Stimulated activated effector memory CD8-positive, alpha-beta T cell treated with anti-CD3 and anti-CD28 coated beads, Interleukin-12 subunit alpha, Interleukin-12 subunit beta, amount 100 ng/mL, for 72 hours (primary cell): ENCODE results near the gene ARF5.
A peak's percentile ranks its signal among the peaks of the same experiment; 100 is the strongest.

Source experiments
- ATAC-seq: fragments of 150-1000 bp; cut with Tn5 transposase; 2 replicates; pipeline ENCODE4 v1.10.0; 2021
- DNase-seq, 2 donors: peaks; one replicate each; pipeline ENCODE4 v3.0.0; 2021 to 2022; ENCODE audit warnings: low spot score in 2 of 2
- H3K27ac Mint-ChIP-seq: one replicate; pipeline ENCODE4 v1.8.0; 2022; ENCODE audit warnings: mild to moderate bottlenecking, mixed read lengths
- H3K36me3 Mint-ChIP-seq: one replicate; pipeline ENCODE4 v1.8.0; 2022; ENCODE audit warnings: mild to moderate bottlenecking, mixed read lengths
- H3K4me1 Mint-ChIP-seq: one replicate; pipeline ENCODE4 v1.8.0; 2022; ENCODE audit warnings: mixed read lengths
- H3K4me3 Mint-ChIP-seq: one replicate; pipeline ENCODE4 v1.8.0; 2022; ENCODE audit warnings: mild to moderate bottlenecking, mixed read lengths
- H3K9me3 Mint-ChIP-seq: one replicate; pipeline ENCODE4 v1.8.0; 2022; ENCODE audit warnings: mixed read lengths

The ARF5 gene

GRCh38 chr7:127581716-127582115, 6.5 kb upstream of the ARF5 start:
- peaks cover 44% of the 10 kb centered on the region for H3K36me3 Mint-ChIP-seq
- H3K9me3 Mint-ChIP-seq, result no peaks in the 10 kb centered on the region
- peaks cover 67% of the 10 kb centered on the region for H3K4me1 Mint-ChIP-seq
- DNase-seq (no peak), ATAC-seq (no peak)
- H3K4me3 Mint-ChIP-seq, result no peak overlapping the region
- H3K27ac Mint-ChIP-seq, result peak overlapping the region; percentile 93

GRCh38 chr7:127582361-127582760, 5.8 kb upstream of the ARF5 start:
- no peaks in the 10 kb centered on the region for H3K9me3 Mint-ChIP-seq

DNA sequence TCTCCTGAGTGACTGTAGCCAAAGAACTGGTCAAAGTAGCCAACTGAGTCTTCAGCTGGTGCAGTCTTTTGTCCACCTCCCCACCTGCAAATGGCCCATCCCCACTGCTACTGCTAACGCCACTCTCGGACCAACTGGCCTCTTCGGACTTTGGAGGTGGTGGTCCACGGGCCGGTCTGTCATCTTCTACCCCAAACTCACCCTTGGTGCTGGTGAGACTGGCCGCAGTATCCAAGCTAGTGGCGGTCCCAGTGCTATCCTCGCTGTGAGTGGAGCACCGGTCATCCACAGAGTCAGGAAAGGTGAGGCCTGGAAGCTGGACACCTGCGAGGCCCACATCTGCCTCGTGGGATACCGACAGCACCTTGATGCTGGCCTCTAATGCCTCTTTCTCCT, 3.6 kb upstream of the ARF5 start:
- DNase-seq (no peak), ATAC-seq (no peak)
- Mint-ChIP-seq H3K27ac (peak overlapping the region; percentile 93), H3K4me1 (peaks cover 72% of the 10 kb centered on the region), H3K4me3 (peak overlapping the region; percentile 88), H3K36me3 (peaks cover 43% of the 10 kb centered on the region), H3K9me3 (no peaks in the 10 kb centered on the region)

More at GRCh38 chr7:127582361-127582760, 5.8 kb upstream of the ARF5 start:
- no peak for ATAC-seq
- DNase-seq, result no peak
- Mint-ChIP-seq H3K36me3 (peaks cover 42% of the 10 kb centered on the region), H3K4me1 (peaks cover 67% of the 10 kb centered on the region), H3K4me3 (no peak overlapping the region), H3K27ac (peak overlapping the region; percentile 93)

DNA sequence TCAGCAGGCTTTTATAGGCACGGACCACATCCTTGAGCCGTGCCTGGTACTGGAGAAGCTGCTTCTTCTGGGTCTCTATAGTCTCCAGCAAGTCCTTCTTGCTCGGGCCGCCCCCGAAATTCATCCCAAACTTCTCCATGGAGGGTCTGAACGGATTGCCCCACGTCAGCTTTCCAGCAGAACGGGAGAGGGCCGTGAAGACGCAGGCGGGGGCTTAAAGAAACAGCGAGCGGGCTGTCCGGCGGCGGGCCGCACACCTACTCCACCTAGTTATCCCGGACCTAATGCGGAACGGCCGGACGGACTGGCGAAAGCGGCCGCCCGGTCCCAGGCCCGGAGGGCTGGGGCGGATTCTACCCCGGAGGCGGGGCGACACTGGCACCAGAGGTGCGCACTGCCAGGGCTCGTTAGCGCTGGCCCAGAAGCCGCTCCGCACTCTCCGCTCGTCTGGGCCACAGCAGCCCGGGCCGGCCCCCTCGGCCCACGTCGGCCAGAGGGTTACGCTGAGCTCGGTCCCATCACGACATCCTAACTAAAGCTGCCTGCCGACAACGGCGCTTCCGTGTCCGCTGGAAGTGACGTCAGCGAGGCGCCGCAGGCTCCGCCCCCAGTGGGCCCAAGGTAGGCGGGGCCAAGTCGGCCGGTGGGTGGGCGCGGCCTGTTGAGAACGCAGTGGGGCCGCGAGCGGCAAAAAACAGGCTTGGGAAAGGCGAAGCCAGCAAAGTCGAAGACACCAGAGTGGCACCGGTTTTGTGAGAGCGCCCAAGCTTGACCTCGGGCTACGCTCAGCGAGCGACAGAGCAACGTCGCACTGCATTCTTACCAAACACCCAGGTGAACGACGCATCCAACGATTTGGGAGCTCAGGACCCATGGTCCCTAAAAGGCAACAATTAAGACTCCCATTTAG, 2.9 kb upstream of the ARF5 start, which contains the start of gene GCC1:
Gene GCC1, minus strand, starts transcription at position 553 of the 910 bp plus-strand sequence. Its CDS starts 414 bp downstream, at position 139.
- peaks cover 43% of the 10 kb centered on the region for H3K36me3 Mint-ChIP-seq
- DNase-seq (peak; percentile 98), ATAC-seq (peak; percentile 83)
- H3K9me3 Mint-ChIP-seq, result no peaks in the 10 kb centered on the region
- H3K4me1 Mint-ChIP-seq, result peaks cover 75% of the 10 kb centered on the region
- peak within 1 kb of the TSS; percentile 88 for H3K4me3 Mint-ChIP-seq
- peak within 1 kb of the TSS; percentile 93 for H3K27ac Mint-ChIP-seq

- Mint-ChIP-seq H3K4me1 (peaks cover 73% of the 10 kb centered on the region), H3K27ac (no peak overlapping the region)
Measured at GRCh38 chr7:127586346-127586745, 1.9 kb upstream of the ARF5 start.

DNA sequence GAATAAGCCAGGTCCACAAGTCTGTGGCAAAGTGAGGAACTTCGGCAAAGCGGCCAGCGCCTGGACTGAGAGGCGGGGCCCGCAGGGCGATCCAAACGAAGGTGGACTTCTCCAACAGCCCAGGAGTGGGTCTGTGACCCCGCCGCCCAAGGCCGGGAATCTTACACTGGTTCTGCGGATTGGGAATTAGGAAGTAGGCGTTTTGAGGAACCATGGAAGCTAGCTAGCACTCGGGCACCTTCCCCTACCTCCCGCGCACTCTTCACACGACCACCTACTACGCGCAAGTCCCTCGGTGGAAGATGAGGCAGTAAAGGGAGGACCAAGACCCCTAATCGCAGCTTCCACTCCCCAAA, 570 bp upstream of the ARF5 start:
- Mint-ChIP-seq H3K27ac (no peak overlapping the region), H3K4me1 (peaks cover 63% of the 10 kb centered on the region), H3K9me3 (no peaks in the 10 kb centered on the region), H3K4me3 (peak overlapping the region; percentile 88), H3K36me3 (peaks cover 49% of the 10 kb centered on the region)
- ATAC-seq (no peak), DNase-seq (no peak)

More at GRCh38 chr7:127586346-127586745, 1.9 kb upstream of the ARF5 start:
- H3K36me3 Mint-ChIP-seq, result peaks cover 49% of the 10 kb centered on the region
- peak overlapping the region; percentile 88 for H3K4me3 Mint-ChIP-seq
- no peaks in the 10 kb centered on the region for H3K9me3 Mint-ChIP-seq
- ATAC-seq (no peak), DNase-seq (no peak)

GRCh38 chr7:127588697-127589482, 679 bp downstream of the ARF5 start:
- peaks cover 39% of the 10 kb centered on the region for H3K36me3 Mint-ChIP-seq
- no peak for DNase-seq
- H3K4me3 Mint-ChIP-seq, result peak overlapping the region; percentile 88
- peaks cover 50% of the 10 kb centered on the region for H3K4me1 Mint-ChIP-seq
- peak; percentile 3 for ATAC-seq
- H3K27ac Mint-ChIP-seq, result peak overlapping the region; percentile 93
- H3K9me3 Mint-ChIP-seq, result no peaks in the 10 kb centered on the region

GRCh38 chr7:127589896-127590295, 1.7 kb downstream of the ARF5 start:
- H3K27ac Mint-ChIP-seq, result peak overlapping the region; percentile 93
- no peaks in the 10 kb centered on the region for H3K9me3 Mint-ChIP-seq
- peaks cover 39% of the 10 kb centered on the region for H3K36me3 Mint-ChIP-seq
- peak overlapping the region; percentile 88 for H3K4me3 Mint-ChIP-seq
- ATAC-seq (no peak), DNase-seq (no peak)
- peaks cover 47% of the 10 kb centered on the region for H3K4me1 Mint-ChIP-seq

DNA sequence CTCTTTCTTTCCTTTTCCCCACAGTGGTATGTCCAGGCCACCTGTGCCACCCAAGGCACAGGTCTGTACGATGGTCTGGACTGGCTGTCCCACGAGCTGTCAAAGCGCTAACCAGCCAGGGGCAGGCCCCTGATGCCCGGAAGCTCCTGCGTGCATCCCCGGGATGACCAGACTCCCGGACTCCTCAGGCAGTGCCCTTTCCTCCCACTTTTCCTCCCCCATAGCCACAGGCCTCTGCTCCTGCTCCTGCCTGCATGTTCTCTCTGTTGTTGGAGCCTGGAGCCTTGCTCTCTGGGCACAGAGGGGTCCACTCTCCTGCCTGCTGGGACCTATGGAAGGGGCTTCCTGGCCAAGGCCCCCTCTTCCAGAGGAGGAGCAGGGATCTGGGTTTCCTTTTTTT, 3.0 kb downstream of the ARF5 start:
- Mint-ChIP-seq H3K4me3 (peak overlapping the region; percentile 11), H3K36me3 (peaks cover 39% of the 10 kb centered on the region), H3K4me1 (peaks cover 36% of the 10 kb centered on the region), H3K9me3 (no peaks in the 10 kb centered on the region), H3K27ac (peak overlapping the region; percentile 56)
- no peak for DNase-seq
- no peak for ATAC-seq

DNA sequence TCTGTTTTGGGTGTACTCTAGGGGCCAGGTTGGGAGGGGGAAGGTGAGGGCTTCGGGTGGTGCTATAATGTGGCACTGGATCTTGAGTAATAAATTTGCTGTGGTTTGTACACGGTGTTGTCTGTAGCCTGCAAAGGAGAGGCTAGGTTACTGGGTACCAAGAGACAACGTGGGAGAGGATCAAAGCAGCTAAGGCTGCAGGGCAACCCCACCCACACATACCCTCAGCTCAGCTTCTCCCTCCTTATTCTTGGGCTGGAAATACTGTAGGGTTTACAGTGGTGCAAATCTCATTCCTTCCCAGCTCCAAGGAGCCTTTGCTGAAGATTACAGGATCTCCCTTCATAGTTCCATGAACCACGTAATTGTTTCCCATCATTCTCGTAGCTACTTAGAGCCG, 3.4 kb downstream of the ARF5 start:
- Mint-ChIP-seq H3K27ac (peak overlapping the region; percentile 56), H3K36me3 (peaks cover 39% of the 10 kb centered on the region), H3K4me3 (no peak overlapping the region), H3K9me3 (no peaks in the 10 kb centered on the region), H3K4me1 (peaks cover 32% of the 10 kb centered on the region)
- no peak for DNase-seq
- no peak for ATAC-seq

DNA sequence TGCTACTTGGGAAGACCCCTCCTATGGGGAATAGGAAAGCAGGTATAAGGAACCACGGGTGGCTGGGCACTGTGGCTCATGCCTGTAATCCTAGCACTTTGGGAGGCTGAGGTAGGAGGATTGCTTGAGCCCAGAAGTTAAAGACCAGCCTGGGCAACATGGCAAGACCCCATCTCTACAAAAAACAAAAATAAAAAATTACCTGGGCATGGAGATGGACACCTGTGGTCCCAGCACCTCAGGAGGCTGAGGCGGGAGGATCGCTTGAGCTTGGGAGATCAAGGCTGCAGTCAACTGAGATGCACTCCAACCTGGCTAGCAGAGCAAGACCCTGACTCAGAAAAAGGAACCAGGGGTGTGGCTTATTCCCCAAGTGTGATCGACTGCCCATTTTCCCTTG, 4.3 kb downstream of the ARF5 start:
- no peak overlapping the region for H3K4me3 Mint-ChIP-seq

DNA sequence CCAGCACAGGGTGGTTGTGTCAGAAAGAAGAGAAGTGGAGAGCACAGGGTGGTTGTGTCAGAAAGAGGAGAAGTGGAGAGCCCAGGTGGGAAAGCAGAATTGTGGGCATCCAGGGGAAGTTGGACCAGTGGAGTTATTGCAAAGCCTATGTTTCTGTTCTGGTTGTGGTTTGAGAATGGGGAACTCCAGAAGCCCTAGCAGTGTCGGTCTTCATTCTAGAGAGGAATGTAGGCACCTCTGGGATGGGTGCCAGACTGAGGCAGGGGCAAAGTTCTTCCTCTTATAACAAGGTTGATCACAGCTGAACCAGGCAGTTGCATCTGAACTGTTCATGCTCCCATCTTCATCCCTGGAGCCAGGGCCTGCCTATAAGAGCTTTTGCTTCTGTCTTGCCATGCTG, 6.3 kb downstream of the ARF5 start:
- no peaks in the 10 kb centered on the region for H3K9me3 Mint-ChIP-seq
- no peak for ATAC-seq
- peak overlapping the region; percentile 41 for H3K27ac Mint-ChIP-seq
- H3K4me3 Mint-ChIP-seq, result no peak overlapping the region
- H3K4me1 Mint-ChIP-seq, result peaks cover 23% of the 10 kb centered on the region
- peaks cover 33% of the 10 kb centered on the region for H3K36me3 Mint-ChIP-seq
- no peak for DNase-seq

More for the DNA sequence above, 4.3 kb downstream of the ARF5 start:
- Mint-ChIP-seq H3K27ac (no peak overlapping the region), H3K9me3 (no peaks in the 10 kb centered on the region), H3K4me1 (peaks cover 31% of the 10 kb centered on the region), H3K36me3 (peaks cover 39% of the 10 kb centered on the region)
- ATAC-seq, result no peak
- DNase-seq, result no peak

- DNase-seq (no peak), ATAC-seq (peak; percentile 17)
- no peaks in the 10 kb centered on the region for H3K9me3 Mint-ChIP-seq
- H3K4me3 Mint-ChIP-seq, result no peak overlapping the region
- peaks cover 16% of the 10 kb centered on the region for H3K4me1 Mint-ChIP-seq
- no peak overlapping the region for H3K27ac Mint-ChIP-seq
- H3K36me3 Mint-ChIP-seq, result peaks cover 21% of the 10 kb centered on the region
Measured at GRCh38 chr7:127595737-127596136, 7.5 kb downstream of the ARF5 start.

- DNase-seq (no peak), ATAC-seq (no peak)
- Mint-ChIP-seq H3K9me3 (no peaks in the 10 kb centered on the region), H3K36me3 (no peaks in the 10 kb centered on the region), H3K27ac (no peak overlapping the region), H3K4me3 (no peak overlapping the region), H3K4me1 (peaks cover 7% of the 10 kb centered on the region)
Measured at GRCh38 chr7:127598318-127598717, 10.1 kb downstream of the ARF5 start.

DNA sequence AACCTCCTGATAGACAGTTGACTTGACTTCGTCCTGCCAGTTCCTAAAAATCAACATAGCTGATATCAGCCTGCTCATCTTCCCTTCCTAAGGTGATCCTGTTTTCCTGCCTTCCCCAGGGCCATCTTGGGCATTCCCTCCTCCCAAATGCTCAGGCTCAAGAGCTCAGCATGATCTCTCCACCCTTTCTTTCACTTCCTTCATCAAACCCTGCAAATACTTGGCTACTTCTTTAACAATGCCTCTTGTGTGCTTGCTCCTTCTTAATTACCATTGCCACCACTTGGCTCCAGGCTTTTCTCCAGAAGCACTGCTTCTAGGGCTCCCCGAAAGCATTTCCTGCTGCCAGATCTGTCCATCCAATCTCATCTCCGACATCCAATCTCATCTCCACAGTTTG, 12.7 kb downstream of the ARF5 start:
- H3K4me1 Mint-ChIP-seq, result no peaks in the 10 kb centered on the region
- H3K36me3 Mint-ChIP-seq, result no peaks in the 10 kb centered on the region
- H3K4me3 Mint-ChIP-seq, result no peak overlapping the region
- ATAC-seq, result no peak
- H3K27ac Mint-ChIP-seq, result no peak overlapping the region
- no peaks in the 10 kb centered on the region for H3K9me3 Mint-ChIP-seq
- no peak for DNase-seq
